Muscle layer of colon (tissue), 2 donors: Measurements from ENCODE around the gene SIGLECL1.
"Not testable (repeated sequence)": the region's sequence is repeated elsewhere in the genome, so short reads cannot be mapped to it uniquely, and the experiment has no call there.

Experiments
- H3K27ac ChIP-seq: one replicate; pipeline ENCODE4 v1.7.0; 2013; ENCODE audit warnings: low read depth, mild to moderate bottlenecking, low read length, moderate library complexity
- H3K27me3 ChIP-seq, 2 donors: one replicate each; pipeline ENCODE4 v1.7.0; 2013; ENCODE audit warnings: low read length in 2 of 2, mild to moderate bottlenecking in 2 of 2; ENCODE audit not compliant: insufficient read depth in 2 of 2, control insufficient read depth in 1 of 2
- H3K36me3 ChIP-seq: one replicate; pipeline ENCODE4 v1.7.0; 2013; ENCODE audit warnings: mild to moderate bottlenecking, low read length; ENCODE audit not compliant: insufficient read depth
- H3K4me1 ChIP-seq: one replicate; pipeline ENCODE4 v1.7.0; 2013; ENCODE audit warnings: mild to moderate bottlenecking, low read length; ENCODE audit not compliant: insufficient read depth
- H3K4me3 ChIP-seq, 2 donors: one replicate each; pipeline ENCODE4 v1.7.0; 2013; ENCODE audit warnings: low read length in 2 of 2, low read depth in 1 of 2, mild to moderate bottlenecking in 1 of 2, moderate library complexity in 1 of 2
- H3K9ac ChIP-seq: one replicate; pipeline ENCODE4 v1.7.0; 2013; ENCODE audit warnings: low read length
- H3K9me3 ChIP-seq: one replicate; pipeline ENCODE4 v1.7.0; 2013; ENCODE audit warnings: mild to moderate bottlenecking, low read length
- donor health status: abdominal sarcoma.
- donor health status: Adenocarcinoma of cecum.

SIGLECL1 gene

DNA sequence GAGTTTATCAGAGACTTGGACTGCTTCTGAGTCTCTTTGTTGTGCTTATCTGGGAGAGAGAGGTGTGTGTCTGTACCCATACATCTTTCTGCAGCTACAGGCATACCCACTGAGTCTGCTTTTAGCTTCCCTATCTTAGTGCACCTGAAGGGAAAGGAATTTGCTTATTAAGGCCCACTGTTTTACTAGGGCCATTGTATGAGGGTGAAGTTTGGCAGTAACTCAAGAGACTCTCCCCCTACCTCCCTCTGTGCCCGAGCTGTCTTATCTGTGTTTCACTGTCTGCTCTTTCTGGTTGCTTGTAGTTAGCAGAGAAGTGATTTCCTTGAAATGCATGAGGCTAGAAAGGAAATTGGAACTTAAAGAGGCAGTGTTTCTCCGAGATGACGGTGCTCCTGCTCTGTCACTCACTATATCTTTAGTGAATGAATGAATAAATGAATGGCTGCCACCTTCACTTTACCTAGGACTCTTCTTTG, 26.7 kb upstream of the SIGLECL1 start:
- no peaks in the 10 kb centered on the region for H3K4me1 ChIP-seq
- H3K9ac ChIP-seq: no peak overlapping the region
- H3K9me3 ChIP-seq: no peaks in the 10 kb centered on the region
- H3K27me3 ChIP-seq: peaks cover 0 to 4% of the 10 kb centered on the region in 2 donors
- H3K36me3 ChIP-seq: no peaks in the 10 kb centered on the region
- no peak overlapping the region for H3K4me3 ChIP-seq
- H3K27ac ChIP-seq: no peak overlapping the region

- H3K27ac ChIP-seq, H3K4me1 ChIP-seq, H3K9me3 ChIP-seq, H3K9ac ChIP-seq, H3K36me3 ChIP-seq, H3K27me3 ChIP-seq, H3K4me3 ChIP-seq: not testable (repeated sequence)
Observed at GRCh38 chr19:51224898-51225393, 25.9 kb upstream of the SIGLECL1 start, which contains the start of gene CD33. Gene CD33, plus strand, starts transcription at chr19:51225080. Its CDS starts 39 bp downstream, at chr19:51225119.

GRCh38 chr19:51226067-51226466, 24.8 kb upstream of the SIGLECL1 start:
- Histone ChIP-seq H3K27ac (no peak overlapping the region), H3K36me3 (no peaks in the 10 kb centered on the region), H3K4me3 (no peak overlapping the region), H3K9ac (no peak overlapping the region), H3K4me1 (no peaks in the 10 kb centered on the region), H3K27me3 (no peaks in the 10 kb centered on the region), H3K9me3 (no peaks in the 10 kb centered on the region)

- Histone ChIP-seq H3K4me3 (no peak overlapping the region), H3K27me3 (no peaks in the 10 kb centered on the region), H3K4me1 (no peaks in the 10 kb centered on the region), H3K9ac (no peak overlapping the region), H3K36me3 (no peaks in the 10 kb centered on the region), H3K27ac (no peak overlapping the region), H3K9me3 (no peaks in the 10 kb centered on the region)
Observed at GRCh38 chr19:51227326-51227725, 23.6 kb upstream of the SIGLECL1 start.

DNA sequence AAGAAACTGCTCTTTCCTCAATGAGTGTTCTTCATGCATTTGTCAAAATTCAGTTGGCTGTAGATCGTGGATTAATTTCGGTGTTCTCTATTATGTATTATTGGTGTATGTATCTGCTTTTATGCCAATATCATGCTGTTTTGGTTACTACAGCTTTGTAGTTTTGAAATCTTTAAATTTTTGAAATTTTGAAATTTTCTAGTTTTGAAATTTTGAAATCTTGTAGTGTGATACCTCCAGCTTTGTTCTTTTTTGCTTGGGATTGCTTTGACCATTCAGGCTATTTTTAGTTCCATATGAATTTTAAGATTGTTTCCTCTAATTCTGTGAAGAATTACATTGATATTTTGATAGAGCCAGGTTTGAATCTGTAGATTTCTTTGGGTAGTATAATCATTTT, 22.9 kb upstream of the SIGLECL1 start:
- no peaks in the 10 kb centered on the region for H3K4me1 ChIP-seq
- no peaks in the 10 kb centered on the region for H3K27me3 ChIP-seq
- no peak overlapping the region for H3K4me3 ChIP-seq
- no peak overlapping the region for H3K9ac ChIP-seq
- H3K9me3 ChIP-seq: no peaks in the 10 kb centered on the region
- H3K27ac ChIP-seq: no peak overlapping the region
- H3K36me3 ChIP-seq: no peaks in the 10 kb centered on the region

DNA sequence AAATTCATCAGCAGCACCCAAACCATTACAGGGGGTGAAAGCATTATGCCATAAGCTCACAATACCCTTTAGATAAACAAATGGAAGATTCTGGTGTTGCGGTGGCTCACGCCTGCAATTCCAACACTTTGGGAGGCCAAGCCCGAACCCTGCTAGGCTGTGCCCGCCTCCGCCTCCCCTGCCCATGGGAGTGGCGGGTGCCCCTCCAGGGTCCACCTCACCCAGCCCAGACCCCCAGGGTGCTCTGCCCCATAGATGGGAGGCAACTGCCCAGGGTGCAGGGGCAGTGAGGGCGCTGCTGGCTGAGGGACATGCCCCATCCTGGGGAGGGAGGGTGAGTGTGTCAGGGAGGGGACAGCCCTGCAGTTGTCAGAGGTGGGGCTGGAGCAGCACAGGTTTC, 10.0 kb upstream of the SIGLECL1 start:
- H3K4me3 ChIP-seq: no peak overlapping the region
- no peaks in the 10 kb centered on the region for H3K9me3 ChIP-seq
- H3K9ac ChIP-seq: no peak overlapping the region
- H3K4me1 ChIP-seq: no peaks in the 10 kb centered on the region
- H3K27ac ChIP-seq: no peak overlapping the region
- no peaks in the 10 kb centered on the region for H3K27me3 ChIP-seq
- no peaks in the 10 kb centered on the region for H3K36me3 ChIP-seq

DNA sequence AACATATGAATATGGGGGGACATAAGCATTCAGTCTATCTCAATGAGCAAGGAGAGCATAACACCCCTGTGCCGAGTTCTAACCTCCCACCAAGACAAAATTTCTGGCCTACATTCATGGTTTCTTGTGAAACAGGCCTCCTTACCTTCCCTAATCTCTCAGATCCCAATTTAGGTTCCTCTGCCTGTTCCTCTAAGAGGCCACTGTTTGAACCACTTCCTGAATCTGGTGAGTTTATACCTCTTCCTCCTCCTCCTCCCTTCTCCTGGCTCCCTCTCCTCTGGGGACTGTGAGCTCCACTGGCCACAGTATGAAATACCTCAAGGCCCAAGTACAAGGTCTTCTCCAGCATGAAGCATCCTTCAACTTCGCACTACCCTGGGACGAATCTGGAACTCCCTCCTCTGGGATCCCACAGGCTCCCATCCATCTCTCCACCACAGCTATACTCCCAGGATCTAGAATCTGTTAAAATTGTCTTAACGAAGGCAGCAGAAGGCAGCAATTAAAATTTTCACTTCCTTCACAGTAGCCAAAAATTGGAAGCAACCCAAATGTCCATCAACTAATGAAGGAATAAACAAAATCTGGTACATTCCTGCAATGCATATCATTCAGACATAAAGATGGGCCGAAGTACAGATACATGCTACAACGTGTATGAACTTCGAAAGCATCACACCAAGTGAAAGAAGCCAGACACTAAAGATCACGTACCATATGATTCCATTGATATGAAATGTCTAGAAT, 7.8 kb upstream of the SIGLECL1 start:
- Histone ChIP-seq H3K4me3 (no peak overlapping the region), H3K27ac (no peak overlapping the region), H3K36me3 (no peaks in the 10 kb centered on the region), H3K9me3 (no peaks in the 10 kb centered on the region), H3K27me3 (no peaks in the 10 kb centered on the region), H3K4me1 (no peaks in the 10 kb centered on the region), H3K9ac (no peak overlapping the region)

GRCh38 chr19:51246164-51246552, 4.7 kb upstream of the SIGLECL1 start:
- Histone ChIP-seq H3K27me3 (no peaks in the 10 kb centered on the region), H3K4me3 (no peak overlapping the region), H3K9me3 (no peaks in the 10 kb centered on the region), H3K4me1 (no peaks in the 10 kb centered on the region), H3K36me3 (no peaks in the 10 kb centered on the region), H3K9ac (no peak overlapping the region), H3K27ac (no peak overlapping the region)

- Histone ChIP-seq H3K9ac (no peak overlapping the region), H3K36me3 (no peaks in the 10 kb centered on the region), H3K27me3 (no peaks in the 10 kb centered on the region), H3K27ac (no peak overlapping the region), H3K9me3 (no peaks in the 10 kb centered on the region), H3K4me1 (no peaks in the 10 kb centered on the region), H3K4me3 (no peak overlapping the region)
Observed at GRCh38 chr19:51247972-51248590, 2.8 kb upstream of the SIGLECL1 start.

- H3K27ac ChIP-seq: no peak overlapping the region
- H3K27me3 ChIP-seq: no peaks in the 10 kb centered on the region
- no peaks in the 10 kb centered on the region for H3K4me1 ChIP-seq
- no peak overlapping the region for H3K9ac ChIP-seq
- H3K9me3 ChIP-seq: no peaks in the 10 kb centered on the region
- no peak overlapping the region for H3K4me3 ChIP-seq
- no peaks in the 10 kb centered on the region for H3K36me3 ChIP-seq
Observed at GRCh38 chr19:51251468-51251820, 564 bp downstream of the SIGLECL1 start.

- Histone ChIP-seq H3K9ac (no peak overlapping the region), H3K27me3 (no peaks in the 10 kb centered on the region), H3K4me3 (no peak overlapping the region), H3K9me3 (no peaks in the 10 kb centered on the region), H3K36me3 (no peaks in the 10 kb centered on the region), H3K27ac (no peak overlapping the region), H3K4me1 (no peaks in the 10 kb centered on the region)
Observed at GRCh38 chr19:51252306-51253079, 1.6 kb downstream of the SIGLECL1 start.
